IPS-18a (cell line): Measurements from ENCODE around the gene IPPK.

Source experiments
- H3K27ac ChIP-seq: one replicate; pipeline ENCODE4 v1.5.1; 2013; ENCODE audit warnings: low read length
- H3K27me3 ChIP-seq: one replicate; pipeline ENCODE4 v1.6.1; 2013; ENCODE audit warnings: mild to moderate bottlenecking, low read length; ENCODE audit not compliant: control insufficient read depth, insufficient read depth
- H3K36me3 ChIP-seq: one replicate; pipeline ENCODE4 v1.6.1; 2013; ENCODE audit warnings: low read depth, low read length; ENCODE audit not compliant: control insufficient read depth
- H3K4me1 ChIP-seq: one replicate; pipeline ENCODE4 v1.6.1; 2013; ENCODE audit warnings: low read depth, low read length; ENCODE audit not compliant: control insufficient read depth
- H3K4me3 ChIP-seq: one replicate; pipeline ENCODE4 v1.5.1; 2013; ENCODE audit warnings: low read length
- H3K9ac ChIP-seq: one replicate; pipeline ENCODE4 v1.6.1; 2013; ENCODE audit warnings: mild to moderate bottlenecking, low read length, moderate library complexity
- H3K9me3 ChIP-seq: one replicate; pipeline ENCODE4 v1.6.1; 2013; ENCODE audit warnings: low read depth, low read length; ENCODE audit not compliant: control insufficient read depth

Gene IPPK, protein sequence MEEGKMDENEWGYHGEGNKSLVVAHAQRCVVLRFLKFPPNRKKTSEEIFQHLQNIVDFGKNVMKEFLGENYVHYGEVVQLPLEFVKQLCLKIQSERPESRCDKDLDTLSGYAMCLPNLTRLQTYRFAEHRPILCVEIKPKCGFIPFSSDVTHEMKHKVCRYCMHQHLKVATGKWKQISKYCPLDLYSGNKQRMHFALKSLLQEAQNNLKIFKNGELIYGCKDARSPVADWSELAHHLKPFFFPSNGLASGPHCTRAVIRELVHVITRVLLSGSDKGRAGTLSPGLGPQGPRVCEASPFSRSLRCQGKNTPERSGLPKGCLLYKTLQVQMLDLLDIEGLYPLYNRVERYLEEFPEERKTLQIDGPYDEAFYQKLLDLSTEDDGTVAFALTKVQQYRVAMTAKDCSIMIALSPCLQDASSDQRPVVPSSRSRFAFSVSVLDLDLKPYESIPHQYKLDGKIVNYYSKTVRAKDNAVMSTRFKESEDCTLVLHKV

DNA sequence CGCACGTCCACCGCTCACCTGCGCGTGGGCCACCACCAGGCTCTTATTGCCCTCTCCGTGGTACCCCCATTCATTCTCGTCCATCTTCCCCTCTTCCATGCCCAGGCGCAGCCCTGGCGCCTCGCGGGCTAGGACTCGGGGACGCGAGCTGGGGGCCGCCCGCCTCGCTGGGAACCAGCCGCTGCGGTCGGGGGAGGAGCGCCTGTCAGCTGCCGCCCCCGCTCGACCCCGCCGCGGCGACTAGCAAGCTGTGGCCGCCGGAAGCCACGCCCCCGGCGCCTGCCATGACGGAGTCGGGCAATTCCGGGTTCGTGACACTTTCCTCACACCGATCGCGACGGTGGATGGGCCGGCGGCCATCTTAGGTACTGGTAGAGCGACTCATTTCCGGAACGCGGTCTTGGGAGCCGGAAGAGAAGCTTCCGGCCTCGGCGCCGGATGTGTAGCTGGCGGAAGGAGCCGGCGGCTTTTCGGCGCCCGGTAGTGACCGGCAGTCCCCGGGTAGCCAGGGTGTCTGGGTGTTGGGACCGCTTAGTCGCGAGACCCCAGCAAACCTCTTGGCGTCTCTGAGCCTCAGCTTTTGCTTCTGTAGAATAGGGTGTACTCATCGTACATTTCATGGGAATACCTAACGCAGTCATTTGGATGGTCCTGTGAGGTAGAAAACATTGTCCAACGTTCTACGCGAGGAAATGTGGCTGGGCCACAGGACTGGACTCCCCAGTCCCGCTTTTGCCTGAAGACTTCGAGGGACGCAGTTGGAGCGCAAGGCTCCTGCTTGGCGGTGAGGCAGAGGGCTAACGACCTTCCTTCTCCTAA lies at the start of gene IPPK:
IPPK (minus strand) TSS at position 242 of the 819 bp plus-strand sequence; CDS start at position 99, 143 bp downstream.
- Histone ChIP-seq H3K9me3 (no peaks in the 10 kb centered on the region), H3K4me3 (peak within 1 kb of the TSS; percentile 96), H3K4me1 (peaks cover 8% of the 10 kb centered on the region), H3K27me3 (no peaks in the 10 kb centered on the region), H3K9ac (peak within 1 kb of the TSS; percentile 65), H3K27ac (peak within 1 kb of the TSS; percentile 73), H3K36me3 (peaks cover 5% of the 10 kb centered on the region)

DNA sequence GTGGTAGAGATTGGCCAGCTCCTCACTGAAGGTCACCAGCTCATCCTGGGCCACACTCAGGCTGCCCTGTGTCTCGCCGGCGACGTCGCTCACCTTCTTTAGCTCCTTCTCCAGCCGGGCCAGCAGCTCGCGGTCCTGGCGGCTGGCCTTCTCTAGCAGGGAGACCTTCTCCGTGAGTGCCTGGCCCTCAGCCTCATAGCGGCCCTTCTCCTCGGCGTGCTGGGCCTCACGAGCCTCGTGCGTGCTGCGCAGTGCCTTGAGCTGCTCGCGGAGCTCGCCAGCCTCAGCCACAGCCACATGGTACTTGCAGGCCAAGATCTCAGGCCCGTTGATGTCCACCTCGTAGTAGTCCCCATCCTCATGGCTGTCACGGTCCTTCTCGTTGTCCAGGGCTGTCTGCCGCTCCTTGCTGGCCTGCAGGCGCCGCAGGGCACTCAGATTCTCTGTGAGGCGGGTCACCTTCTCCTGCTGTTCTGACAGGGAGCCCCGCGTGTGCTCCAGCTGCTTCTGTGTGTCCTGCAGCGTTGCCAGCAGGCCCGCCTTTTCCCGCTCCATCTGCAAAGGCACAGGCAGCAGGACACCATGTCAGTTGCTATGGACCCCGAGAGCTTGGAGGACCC lies 49.2 kb upstream of the IPPK start:
- Histone ChIP-seq H3K27ac (no peak overlapping the region), H3K4me3 (no peak overlapping the region), H3K4me1 (no peaks in the 10 kb centered on the region), H3K9ac (no peak overlapping the region), H3K27me3 (no peaks in the 10 kb centered on the region), H3K36me3 (peaks cover 73% of the 10 kb centered on the region), H3K9me3 (no peaks in the 10 kb centered on the region)

DNA sequence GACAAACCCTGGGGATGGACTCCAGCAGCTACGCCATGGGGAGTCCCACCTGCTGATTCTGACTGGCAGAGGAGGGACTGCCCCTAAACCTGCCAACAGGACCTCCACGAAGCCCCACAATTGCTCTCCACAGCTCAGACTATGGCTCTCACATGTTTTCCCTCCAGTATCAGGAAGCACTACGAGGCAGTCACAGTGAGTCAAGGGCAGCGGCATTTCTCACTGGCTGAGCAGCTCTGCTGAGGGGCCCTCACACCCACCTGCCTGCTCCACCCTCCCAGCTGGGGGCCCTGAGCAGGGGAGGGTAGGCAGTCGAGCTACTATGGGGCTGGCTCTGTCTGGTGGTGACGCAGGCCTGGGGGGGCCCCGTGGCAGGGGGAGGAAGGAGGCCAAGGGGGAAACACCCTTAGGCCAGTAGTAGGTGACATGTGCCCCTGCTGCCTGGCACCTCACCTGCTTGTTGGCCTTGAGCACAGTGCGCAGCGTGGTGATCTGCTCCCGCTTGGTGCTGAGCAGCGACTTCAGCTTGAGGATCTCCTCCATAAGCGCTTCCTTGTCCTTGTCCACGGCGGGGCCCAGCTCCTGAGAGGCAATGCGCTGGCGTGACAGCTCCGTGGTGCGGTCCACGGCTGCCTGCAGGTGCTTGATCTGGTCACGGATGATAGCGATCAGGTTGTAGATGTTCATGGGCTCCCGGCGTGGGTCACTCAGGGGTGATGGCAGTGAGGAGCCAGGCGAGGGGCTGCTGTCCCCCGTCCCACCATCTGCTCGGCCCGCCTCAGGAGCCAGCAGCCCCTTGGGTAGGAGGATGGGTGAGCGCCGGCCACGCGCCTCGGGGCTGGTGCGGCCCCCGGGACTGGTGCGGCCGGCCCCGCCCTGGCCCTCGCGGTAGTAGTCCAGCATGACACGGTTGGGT lies 48.4 kb upstream of the IPPK start:
- Histone ChIP-seq H3K27me3 (no peaks in the 10 kb centered on the region), H3K4me3 (no peak overlapping the region), H3K36me3 (peaks cover 80% of the 10 kb centered on the region), H3K9me3 (no peaks in the 10 kb centered on the region), H3K4me1 (no peaks in the 10 kb centered on the region), H3K27ac (no peak overlapping the region), H3K9ac (no peak overlapping the region)

DNA sequence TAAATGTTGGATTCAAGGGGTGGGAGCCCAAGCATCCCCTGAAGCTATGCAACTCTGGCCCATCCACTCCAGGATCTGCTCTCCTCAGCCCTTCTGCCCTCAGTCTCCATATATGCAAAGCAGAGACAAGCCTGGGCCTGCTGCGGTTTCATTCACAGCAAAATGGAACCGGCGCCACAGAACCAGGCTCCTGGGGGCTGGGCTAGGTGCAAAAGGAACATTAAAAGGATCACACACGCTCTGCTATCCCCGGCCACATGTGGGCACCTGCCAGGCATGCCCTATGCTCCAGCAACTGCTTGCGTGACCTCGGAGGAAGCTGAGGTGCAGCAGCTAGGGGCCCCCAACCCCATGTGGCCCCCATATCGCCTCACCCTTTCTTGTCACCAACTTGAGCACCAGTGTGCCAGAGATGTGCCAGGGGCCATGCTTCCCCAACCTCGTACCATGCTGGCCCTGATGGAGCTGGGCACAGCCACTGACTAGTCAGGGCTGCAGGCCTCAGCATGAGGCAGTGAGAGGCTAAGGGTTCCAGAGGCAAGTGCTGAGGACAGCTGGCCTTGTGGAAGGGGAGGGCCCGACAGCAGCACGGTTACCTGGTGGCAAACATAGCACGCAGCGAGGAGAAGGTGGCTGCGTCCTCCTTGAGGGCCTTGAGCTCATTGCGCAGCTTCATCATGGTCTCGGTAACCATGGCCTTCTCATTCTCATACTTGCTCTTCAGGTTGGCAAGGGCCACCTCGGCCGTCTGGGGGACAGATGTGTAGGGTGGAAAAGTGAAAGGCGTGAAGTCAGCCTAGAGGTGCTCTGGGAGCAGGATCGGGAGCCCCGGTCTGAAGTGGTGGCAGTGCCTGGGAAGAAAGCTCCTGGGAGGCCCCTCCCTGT lies 47.5 kb upstream of the IPPK start:
- no peak overlapping the region for H3K27ac ChIP-seq
- H3K4me1 ChIP-seq, result no peaks in the 10 kb centered on the region
- H3K9me3 ChIP-seq, result no peaks in the 10 kb centered on the region
- H3K4me3 ChIP-seq, result no peak overlapping the region
- H3K36me3 ChIP-seq, result peaks cover 75% of the 10 kb centered on the region
- H3K27me3 ChIP-seq, result no peaks in the 10 kb centered on the region
- H3K9ac ChIP-seq, result no peak overlapping the region

DNA sequence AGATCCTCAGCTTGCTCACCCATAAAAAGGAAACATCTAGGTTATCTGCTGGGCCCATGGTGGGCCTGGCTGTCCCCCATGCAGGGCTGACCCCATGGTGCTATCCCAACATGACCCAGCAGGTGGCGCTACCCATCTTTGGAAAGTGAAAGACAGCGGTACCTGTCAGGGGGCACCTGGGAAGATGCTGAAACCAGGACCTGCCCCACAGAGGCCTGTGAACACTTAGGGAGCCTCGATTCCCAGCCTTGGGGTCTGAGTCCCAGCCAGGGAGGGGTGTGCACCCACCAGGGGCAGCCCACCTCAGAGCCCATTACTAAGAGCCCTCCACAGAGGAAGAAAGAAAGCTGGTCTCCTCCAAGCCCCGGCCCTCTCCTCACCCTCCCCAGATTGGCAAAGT lies 46.6 kb upstream of the IPPK start:
- Histone ChIP-seq H3K27ac (no peak overlapping the region), H3K9me3 (no peaks in the 10 kb centered on the region), H3K9ac (no peak overlapping the region), H3K36me3 (peaks cover 66% of the 10 kb centered on the region), H3K4me1 (no peaks in the 10 kb centered on the region), H3K27me3 (no peaks in the 10 kb centered on the region), H3K4me3 (no peak overlapping the region)

DNA sequence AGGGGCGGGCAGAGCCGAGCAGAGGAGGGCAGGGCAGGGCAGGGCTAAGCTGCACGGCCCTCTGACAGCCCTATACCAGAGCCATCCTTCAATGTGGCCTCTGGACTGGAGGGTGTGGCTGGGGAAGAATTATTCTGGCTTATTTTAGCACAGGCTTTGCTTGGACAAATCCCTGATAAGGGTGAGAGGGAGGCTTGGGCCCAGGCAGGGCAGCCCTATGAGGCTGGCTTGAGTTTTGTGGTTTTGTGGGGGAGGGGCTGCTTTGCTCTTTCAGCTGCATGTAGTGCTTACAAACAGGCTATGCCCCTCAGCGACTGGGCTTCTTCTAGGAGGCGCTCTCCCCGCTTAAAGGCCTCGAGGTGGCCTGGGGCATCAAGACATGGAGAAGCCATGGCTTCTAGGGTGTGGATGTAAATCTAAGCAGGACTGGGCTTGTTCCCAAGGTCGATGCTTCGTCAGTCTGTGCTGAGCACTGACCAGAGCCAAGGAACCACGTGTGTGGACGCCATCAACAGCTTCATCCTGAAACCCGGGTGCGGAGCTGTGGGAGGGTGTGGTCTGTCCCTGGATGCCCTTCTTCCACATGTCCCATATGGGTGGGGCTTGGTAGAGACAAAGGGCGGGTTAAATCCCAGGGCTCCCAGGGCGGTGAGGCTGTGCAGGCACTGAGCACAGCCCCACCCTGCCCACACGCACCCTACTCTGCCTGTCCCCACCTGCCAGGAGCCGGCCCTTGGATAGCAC lies 45.7 kb upstream of the IPPK start:
- no peak overlapping the region for H3K27ac ChIP-seq
- H3K9ac ChIP-seq, result no peak overlapping the region
- H3K9me3 ChIP-seq, result no peaks in the 10 kb centered on the region
- peaks cover 69% of the 10 kb centered on the region for H3K36me3 ChIP-seq
- H3K4me3 ChIP-seq, result no peak overlapping the region
- no peaks in the 10 kb centered on the region for H3K4me1 ChIP-seq
- H3K27me3 ChIP-seq, result no peaks in the 10 kb centered on the region

DNA sequence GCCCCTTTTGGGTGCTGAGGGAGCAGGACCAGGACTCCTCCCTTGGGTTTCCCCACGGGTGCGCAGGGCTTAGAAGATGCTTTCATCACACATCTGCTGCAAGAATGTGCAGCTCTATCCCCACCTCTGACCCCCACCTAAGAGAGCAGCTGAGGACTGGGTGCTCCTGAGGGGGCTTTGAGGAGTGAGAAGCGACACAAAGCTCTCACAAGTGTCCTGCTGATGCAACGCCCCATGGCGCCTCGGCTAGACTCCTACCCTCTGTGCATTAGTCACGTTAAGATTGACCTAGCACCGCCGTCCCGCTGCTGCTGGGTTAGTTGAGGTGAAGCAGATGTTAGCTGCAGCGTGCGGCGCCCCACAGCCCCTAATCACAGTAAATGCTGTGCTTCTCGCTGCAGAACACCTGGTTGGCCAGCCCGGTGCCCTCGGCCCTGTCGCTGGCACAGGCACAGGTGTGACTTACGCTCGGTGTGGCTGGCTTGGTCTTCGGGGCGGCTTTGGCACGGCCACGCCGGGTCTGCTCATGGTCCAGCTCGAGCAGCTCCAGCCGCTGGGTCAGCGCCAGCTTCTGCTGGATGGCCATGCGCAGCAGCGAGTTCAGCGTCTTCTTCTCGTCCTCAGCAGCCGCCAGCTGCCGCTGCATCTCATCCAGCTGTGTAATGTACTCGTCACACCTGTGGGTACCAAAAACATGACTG lies 45.0 kb upstream of the IPPK start:
- no peaks in the 10 kb centered on the region for H3K27me3 ChIP-seq
- H3K9me3 ChIP-seq, result no peaks in the 10 kb centered on the region
- H3K4me1 ChIP-seq, result no peaks in the 10 kb centered on the region
- no peak overlapping the region for H3K9ac ChIP-seq
- peaks cover 62% of the 10 kb centered on the region for H3K36me3 ChIP-seq
- H3K27ac ChIP-seq, result no peak overlapping the region
- no peak overlapping the region for H3K4me3 ChIP-seq

DNA sequence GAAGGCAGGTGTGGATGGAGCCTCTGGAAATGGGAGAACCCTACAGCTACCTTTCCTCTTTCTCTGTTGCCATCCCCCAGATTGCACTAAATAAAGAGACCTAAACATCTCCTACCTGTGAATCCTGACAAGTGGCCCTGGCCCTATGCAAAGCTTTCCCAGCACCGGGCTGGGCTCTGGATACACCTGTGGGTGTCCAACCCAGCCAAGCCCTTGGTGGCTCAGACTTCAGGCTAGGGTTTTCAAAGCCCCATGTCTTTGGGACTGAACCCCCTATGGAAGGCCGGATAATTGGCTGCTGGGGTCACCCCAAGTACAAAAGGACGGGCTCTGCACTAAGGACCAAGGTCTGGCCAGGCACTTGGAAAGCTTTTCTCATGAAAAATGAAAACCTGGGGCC lies 44.1 kb upstream of the IPPK start:
- peaks cover 56% of the 10 kb centered on the region for H3K36me3 ChIP-seq
- no peaks in the 10 kb centered on the region for H3K27me3 ChIP-seq
- H3K4me3 ChIP-seq, result no peak overlapping the region
- H3K9ac ChIP-seq, result no peak overlapping the region
- H3K27ac ChIP-seq, result no peak overlapping the region
- no peaks in the 10 kb centered on the region for H3K9me3 ChIP-seq
- H3K4me1 ChIP-seq, result no peaks in the 10 kb centered on the region

DNA sequence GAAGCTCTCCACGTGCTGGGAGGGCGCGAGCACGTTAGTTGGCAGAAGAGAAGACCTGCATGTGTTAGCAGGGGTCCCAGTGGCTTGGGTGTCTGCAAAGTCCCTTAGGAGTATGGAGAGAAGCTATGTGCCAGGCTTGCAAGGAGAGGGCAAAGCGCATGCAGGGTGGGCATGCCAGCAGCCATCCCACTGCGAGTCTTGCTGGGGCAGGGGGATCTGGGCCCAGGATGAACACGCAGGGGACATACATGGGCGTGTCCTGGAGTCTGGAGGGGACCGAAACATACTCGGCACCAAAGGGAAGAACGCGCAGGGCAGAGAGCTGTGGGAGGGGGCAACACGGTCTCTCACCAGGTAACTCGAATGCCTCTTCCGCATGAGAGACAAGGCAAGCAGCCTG lies 43.6 kb upstream of the IPPK start:
- no peak overlapping the region for H3K9ac ChIP-seq
- no peaks in the 10 kb centered on the region for H3K9me3 ChIP-seq
- no peak overlapping the region for H3K27ac ChIP-seq
- H3K27me3 ChIP-seq, result no peaks in the 10 kb centered on the region
- no peaks in the 10 kb centered on the region for H3K4me1 ChIP-seq
- H3K4me3 ChIP-seq, result no peak overlapping the region
- H3K36me3 ChIP-seq, result peaks cover 52% of the 10 kb centered on the region
